Pancreas (tissue), 10 donors: ENCODE measurements around the gene OR5AK2. TPM values are rescaled to one million over a fixed set of nuclear protein-coding genes. Genes with fewer than 3 reads are reported as not detected.

Source experiments
- ATAC-seq, 4 donors: fragments of 200-7000 bp; cut with Tn5 transposase; one replicate each; pipeline versions ENCODE4 v1.8.0 to v1.9.1; 2020; ENCODE audit warnings: mild to moderate bottlenecking in 4 of 4, moderate library complexity in 4 of 4
- DNase-seq, 6 donors: peaks; one replicate each; pipeline ENCODE4 v3.0.0-alpha.2; 2020
- FAIRE-seq: peaks from 2 replicates; lab custom pipeline; 2012; peaks lifted over from hg19 to GRCh38; lab: Jason Lieb, UNC
- H3K27ac ChIP-seq, 4 donors: fragments of 200-600 bp; sonication (generic); 1 replicate in 3 of 4; 2 replicates in 1 of 4; pipeline versions ENCODE4 v1.5.0 to v1.8.0; 2020
- H3K27me3 ChIP-seq, 4 donors: fragments of 200-600 bp; one replicate each; pipeline ENCODE4 v1.8.0; 2021
- H3K36me3 ChIP-seq, 3 donors: fragments of 200-600 bp; sonication (generic) in 1 of 3; one replicate each; pipeline versions ENCODE4 v1.5.0 to v1.8.0; 2020 to 2021
- H3K4me1 ChIP-seq, 3 donors: fragments of 200-600 bp; one replicate each; pipeline ENCODE4 v1.8.0; 2021
- H3K4me3 ChIP-seq, 4 donors: fragments of 200-600 bp; sonication (generic) in 2 of 4; one replicate each; pipeline versions ENCODE4 v1.5.0 to v1.8.0; 2020 to 2021
- H3K9me3 ChIP-seq, 4 donors: fragments of 200-600 bp; one replicate each; pipeline ENCODE4 v1.8.0; 2021
- CTCF ChIP-seq, 4 donors: fragments of 200-600 bp; sonication (generic) in 3 of 4; IDR thresholded peaks; one replicate each; pipeline versions ENCODE4 v1.5.0 to v1.8.0; 2021; ENCODE audit warnings: antibody characterized with exemption in 4 of 4
- WGBS, 2 donors: extraction: QIAGEN DNeasy Blood & Tissue Kit; methylation state at CpG; one replicate each; pipeline ENCODE4 v1.1.7; 2013; 5-methylcytosine and 5-hydroxymethylcytosine counted together
- intact Hi-C, 3 donors: fragments of 100-400 bp; cut with DNase I; formaldehyde crosslinking; loops; one replicate each; pipeline versions ENCODE4 v1.11.1 to v1.14.2; 2022
- polyA plus RNA-seq, 2 donors: library from polyadenylated mRNA; stranded (reverse); fragments of 200-250 nt; gene quantifications; one replicate each; pipeline ENCODE4 v1.2.3, GENCODE V29; 2013
- total RNA-seq, 6 donors: library from RNA; stranded (reverse); fragmentation: NEBNext Ultra II Directional in 4 of 6; extraction: Animal tissue kit (Norgen Biotek cat#: 25700) in 4 of 6; gene quantifications; one replicate each; pipeline versions ENCODE4 v1.2.1 to v1.2.4, GENCODE V29; 2021 to 2023
- donor health status: healthy with polysubstance abuse.
- donor health status: DM: no; HTN: no; CAD: no; lungs with moderate emphysema.
- donor health status: DM: no; HTN: no; CAD: no.
- donor health status: control.
- donor health status: control.
- donor health status: Bipolar disorder and iron deficiency.
- donor health status: DM: yes; HTN: yes; CAD: no.
- donor health status: DM: no; HTN: no; CAD: no.
- donor health status: DM: no; HTN: no; CAD: no.
- donor health status: DM: yes; HTN: yes; CAD: no.

Gene OR5AK2
- total and polyA plus RNA-seq, 8 donors = not detected

GRCh38 chr11:56967726-56968125 is 21.0 kb upstream of the OR5AK2 start:
- Histone ChIP-seq H3K9me3 (no peaks in the 10 kb centered on the region), H3K4me1 (no peaks in the 10 kb centered on the region), H3K4me3 (no peak overlapping the region), H3K27me3 (no peaks in the 10 kb centered on the region), H3K27ac (no peak overlapping the region), H3K36me3 (no peaks in the 10 kb centered on the region)
- TF ChIP-seq CTCF (IDR thresholded peaks at IDR 0.05) = no peak
- no peak for FAIRE-seq
- DNase-seq = no peak
- intact Hi-C loops = no loop called here
- 42 to 58% methylated on average over 1 of the region's 1 CpG for WGBS, 2 donors
- no peak for ATAC-seq

- no peak for TF ChIP-seq CTCF (IDR thresholded peaks at IDR 0.05)
- intact Hi-C loops = no loop called here
- no peak for FAIRE-seq
- Histone ChIP-seq H3K36me3 (no peaks in the 10 kb centered on the region), H3K27me3 (no peaks in the 10 kb centered on the region), H3K4me3 (no peak overlapping the region), H3K4me1 (no peaks in the 10 kb centered on the region), H3K9me3 (no peaks in the 10 kb centered on the region), H3K27ac (no peak overlapping the region)
- WGBS, 2 donors = 61 to 74% methylated on average over 4 of the region's 4 CpGs
- ATAC-seq = no peak
- DNase-seq = peak in 1 of 6 donors; percentile 16
These were observed 20.2 kb upstream of the OR5AK2 start for GRCh38 chr11:56968524-56968923.

- Histone ChIP-seq H3K4me1 (no peaks in the 10 kb centered on the region), H3K36me3 (no peaks in the 10 kb centered on the region), H3K27ac (no peak overlapping the region), H3K27me3 (no peaks in the 10 kb centered on the region), H3K9me3 (no peaks in the 10 kb centered on the region), H3K4me3 (no peak overlapping the region)
- FAIRE-seq (no peak), ATAC-seq (no peak), DNase-seq (no peak)
- intact Hi-C loops = no loop called here
- WGBS, 2 donors = 55 to 61% methylated on average over 2 of the region's 2 CpGs
- TF ChIP-seq CTCF (IDR thresholded peaks at IDR 0.05) = no peak
These were observed 11.4 kb upstream of the OR5AK2 start for GRCh38 chr11:56977314-56977713.

- Histone ChIP-seq H3K4me3 (no peak overlapping the region), H3K36me3 (no peaks in the 10 kb centered on the region), H3K27ac (no peak overlapping the region), H3K27me3 (no peaks in the 10 kb centered on the region), H3K9me3 (no peaks in the 10 kb centered on the region), H3K4me1 (no peaks in the 10 kb centered on the region)
- intact Hi-C loops = no loop called here
- ATAC-seq (no peak), DNase-seq (no peak), FAIRE-seq (no peak)
- WGBS, 2 donors = 33 to 44% methylated on average over 2 of the region's 2 CpGs
- TF ChIP-seq CTCF (IDR thresholded peaks at IDR 0.05) = no peak
These were observed 2.0 kb downstream of the OR5AK2 start for GRCh38 chr11:56990702-56991101.

GRCh38 chr11:56994532-56994931 is 5.8 kb downstream of the OR5AK2 start:
- H3K4me1 ChIP-seq = no peaks in the 10 kb centered on the region
- FAIRE-seq (no peak), DNase-seq (no peak), ATAC-seq (no peak)
- H3K36me3 ChIP-seq = no peaks in the 10 kb centered on the region
- no peaks in the 10 kb centered on the region for H3K9me3 ChIP-seq
- intact Hi-C loops = no loop called here
- no peak overlapping the region for H3K27ac ChIP-seq
- TF ChIP-seq CTCF (IDR thresholded peaks at IDR 0.05) = no peak
- H3K4me3 ChIP-seq = no peak overlapping the region
- H3K27me3 ChIP-seq = no peaks in the 10 kb centered on the region
